HG03064 (cell line): Measurements from ENCODE around the gene NEURL1.
"Not testable (repeated sequence)": the region's sequence is repeated elsewhere in the genome, so short reads cannot be mapped to it uniquely, and the experiment has no call there.

Experiments
- ATAC-seq: cut with Tn5 transposase; IDR thresholded peaks from one replicate; pipeline ENCODE4 v1.9.1; 2021; ENCODE audit warnings: low read depth; ENCODE audit not compliant: unreplicated experiment

Gene NEURL1

GRCh38 chr10:103600325-103600724 lies 106.8 kb downstream of the NEURL1 start:
- no peak for ATAC-seq

- no peak for ATAC-seq
Measured at GRCh38 chr10:103600956-103601569, 107.6 kb downstream of the NEURL1 start.

- no peak for ATAC-seq
Measured at GRCh38 chr10:103602028-103602851, 108.7 kb downstream of the NEURL1 start.

- ATAC-seq = no peak
Measured at GRCh38 chr10:103602852-103603155, 109.3 kb downstream of the NEURL1 start.

GRCh38 chr10:103603382-103603781 lies 109.9 kb downstream of the NEURL1 start:
- ATAC-seq = no peak

- no peak for ATAC-seq
Measured at GRCh38 chr10:103605359-103606096, 112.0 kb downstream of the NEURL1 start.

GRCh38 chr10:103606097-103606438 lies 112.6 kb downstream of the NEURL1 start:
- not testable (repeated sequence) for ATAC-seq

GRCh38 chr10:103607051-103607450 lies 113.5 kb downstream of the NEURL1 start:
- not testable (repeated sequence) for ATAC-seq

GRCh38 chr10:103608056-103608455 lies 114.6 kb downstream of the NEURL1 start:
- ATAC-seq = not testable (repeated sequence)

- ATAC-seq = no peak
Measured at GRCh38 chr10:103609231-103610082, 116.0 kb downstream of the NEURL1 start.

GRCh38 chr10:103610083-103610472 lies 116.6 kb downstream of the NEURL1 start:
- no peak for ATAC-seq

- ATAC-seq = no peak
Measured at GRCh38 chr10:103610921-103611511, 117.5 kb downstream of the NEURL1 start.

- ATAC-seq = no peak
Measured at GRCh38 chr10:103612462-103613365, 119.2 kb downstream of the NEURL1 start.

- ATAC-seq = no peak
Measured at GRCh38 chr10:103613616-103614015, 120.1 kb downstream of the NEURL1 start.

GRCh38 chr10:103614306-103615158 lies 121.0 kb downstream of the NEURL1 start:
- no peak for ATAC-seq

- no peak for ATAC-seq
Measured at GRCh38 chr10:103616705-103617601, 123.4 kb downstream of the NEURL1 start.

- no peak for ATAC-seq
Measured at GRCh38 chr10:103617602-103618385, 124.3 kb downstream of the NEURL1 start.
